ES-I3 (cell line): Measurements from ENCODE around the gene ZNF540.
"Not testable (repeated sequence)": the region's sequence is repeated elsewhere in the genome, so short reads cannot be mapped to it uniquely, and the experiment has no call there.

ENCODE experiments used
- H3K36me3 ChIP-seq: 2 replicates; pipeline ENCODE4 v1.6.1; 2013; ENCODE audit warnings: mild to moderate bottlenecking, low read length, control low read depth, moderate library complexity; ENCODE audit not compliant: insufficient read depth
- H3K4me1 ChIP-seq: 2 replicates; pipeline ENCODE4 v1.6.1; 2013; ENCODE audit warnings: mild to moderate bottlenecking, control low read depth, low read length; ENCODE audit not compliant: insufficient read depth
- H3K9ac ChIP-seq: 2 replicates; pipeline ENCODE4 v1.6.1; 2013; ENCODE audit warnings: low read depth, mild to moderate bottlenecking, low read length, moderate library complexity
- H3K9me3 ChIP-seq: 2 replicates; pipeline ENCODE4 v1.6.1; 2013; ENCODE audit warnings: mild to moderate bottlenecking, low read length, moderate library complexity; ENCODE audit not compliant: control insufficient read depth, insufficient read depth

Gene ZNF540

DNA sequence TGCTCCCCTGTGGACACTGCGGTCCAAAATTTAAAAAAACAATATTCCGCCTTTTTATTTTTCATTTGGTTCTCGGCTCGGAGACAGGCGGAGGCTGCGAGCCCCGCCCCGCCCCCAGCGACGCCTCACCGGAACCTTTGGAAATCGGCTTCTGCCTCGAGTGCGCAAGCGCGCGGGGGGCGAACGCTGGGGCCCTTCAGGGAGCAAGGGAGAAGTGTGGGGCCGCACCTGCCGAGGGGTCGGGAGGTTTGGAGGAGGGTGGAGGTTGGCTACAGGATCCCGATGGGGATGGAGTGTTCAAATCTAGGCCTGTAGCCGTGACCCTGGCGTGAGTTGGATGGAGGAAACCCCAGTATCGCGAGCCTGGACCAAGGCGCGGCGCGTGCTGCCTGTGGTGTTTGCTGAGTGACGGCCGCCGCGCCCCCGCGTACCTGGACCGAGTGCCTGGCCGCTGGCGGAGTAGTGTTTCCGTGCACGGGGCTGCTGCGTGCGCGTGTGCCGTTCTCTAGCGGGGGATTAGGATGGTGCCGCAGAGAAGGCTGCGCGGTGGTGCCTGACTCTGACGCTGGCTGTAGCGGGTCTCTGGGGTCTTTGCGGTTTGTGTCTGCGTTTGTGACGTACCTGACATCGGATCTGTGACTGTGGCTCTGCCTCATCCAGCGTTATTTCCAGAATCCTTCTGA lies 61.2 kb downstream of the ZNF540 start:
- Histone ChIP-seq H3K9me3 (no peaks in the 10 kb centered on the region), H3K4me1 (no peaks in the 10 kb centered on the region), H3K9ac (peak overlapping the region; percentile 91), H3K36me3 (no peaks in the 10 kb centered on the region)

- H3K9ac ChIP-seq, H3K4me1 ChIP-seq, H3K9me3 ChIP-seq, H3K36me3 ChIP-seq: not testable (repeated sequence)
These were observed 62.5 kb downstream of the ZNF540 start for GRCh38 chr19:37657157-37657556.
